K562 (cell line): ENCODE measurements around the gene FERMT3. TPM values are rescaled to one million over a fixed set of nuclear protein-coding genes. Genes with fewer than 3 reads are reported as not detected.

Experiments used
- ARID4B ChIP-seq: sonication (generic); formaldehyde crosslinking; IDR thresholded peaks from 2 replicates; pipeline ENCODE4 v1.8.0; 2022; ENCODE audit warnings: mild to moderate bottlenecking, missing genetic modification reagents
- CUX1 ChIP-seq: fragments of 200-800 bp; sonication (Bioruptor generic); IDR thresholded peaks from 2 replicates; pipeline ENCODE4 v1.6.1; 2016; ENCODE audit warnings: missing genetic modification characterization, missing compliant biosample characterization
- EP400 ChIP-seq: fragments of 450-650 bp; IDR thresholded peaks from 2 replicates; pipeline ENCODE4 v1.6.1; 2017; ENCODE audit warnings: antibody characterized with exemption, mild to moderate bottlenecking, moderate library complexity
- FOXM1 ChIP-seq, 2 experiments: fragments of 450-650 bp in 1 of 2; sonication (generic) in 1 of 2; formaldehyde crosslinking in 1 of 2; IDR thresholded peaks; 2 replicates each; pipeline versions ENCODE4 v1.6.1 to v1.9.0; 2017 to 2022; ENCODE audit warnings: low read depth in 2 of 2, mild to moderate bottlenecking in 2 of 2, missing genetic modification reagents in 1 of 2, moderate library complexity in 1 of 2
- KDM5B ChIP-seq: fragments of 200-600 bp; sonication (generic); IDR thresholded peaks from 2 replicates; pipeline ENCODE4 v1.6.1; 2012; ENCODE audit warnings: low read depth, mild to moderate bottlenecking, moderate library complexity, low read length, control low read depth, inconsistent platforms; ENCODE audit not compliant: insufficient replicate concordance
- MEF2A ChIP-seq: IDR thresholded peaks from 2 replicates; pipeline ENCODE4 v1.6.1; 2011; ENCODE audit warnings: low read depth, mild to moderate bottlenecking, low read length, moderate library complexity; ENCODE audit not compliant: control insufficient read depth
- MTA1 ChIP-seq: fragments of 450-650 bp; IDR thresholded peaks from 2 replicates; pipeline ENCODE4 v1.6.1; 2017; ENCODE audit warnings: borderline replicate concordance
- THAP7 ChIP-seq: fragments of 250-450 bp; sonication (Bioruptor Pico); IDR thresholded peaks from 2 replicates; pipeline ENCODE4 v1.5.0; 2021
- TSHZ1 ChIP-seq: fragments of 250-450 bp; sonication (Bioruptor Pico); IDR thresholded peaks from 2 replicates; pipeline ENCODE4 v1.4.0; 2020; ENCODE audit warnings: mild to moderate bottlenecking, moderate library complexity
- ZNF232 ChIP-seq: sonication (generic); formaldehyde crosslinking; IDR thresholded peaks from 2 replicates; pipeline ENCODE4 v1.8.0; 2022; ENCODE audit warnings: mild to moderate bottlenecking, missing genetic modification reagents
- ZNF766 ChIP-seq: fragments of 200-800 bp; sonication (Bioruptor generic); conservative IDR thresholded peaks from 2 replicates; pipeline ENCODE4 v1.6.1; 2016; ENCODE audit warnings: missing genetic modification characterization, missing compliant biosample characterization
- polyA plus RNA-seq, 8 experiments: library from polyadenylated mRNA; depleted of rRNA in 4 of 8; stranded (reverse) in 5 of 8; unstranded in 3 of 8; fragments of >200 nt; fragmentation: Nextera tagmentation in 2 of 8; fragmentation: Illumina TruSeq in 1 of 8; extraction: Ambion mirVana in 2 of 8; extraction: Trizol in 1 of 8; gene quantifications; 2 replicates each; pipeline versions ENCODE4 v1.2.1 to v1.2.3, GENCODE V29; 2011 to 2014; ENCODE audit warnings: inconsistent platforms in 1 of 8, missing spikeins in 1 of 8
- total RNA-seq, 7 experiments: library from RNA; depleted of rRNA in 6 of 7; stranded (reverse); fragments of >200 nt in 6 of 7; fragmentation: Illumina TruSeq in 2 of 7; extraction: Trizol in 2 of 7; gene quantifications; 2 replicates each; pipeline versions ENCODE4 v1.2.1 to v1.2.3, GENCODE V29; 2011 to 2021; ENCODE audit warnings: low replicate concordance in 1 of 7

Gene FERMT3
- total and polyA plus RNA-seq, 9 of the 15 experiments (the other 6 are each of a cell fraction or from before 2014, with no cell fraction given), result 3.2 to 275 (median 79.7) TPM

- TF ChIP-seq TSHZ1 (CRISPR knock-in tag) (no peak), CUX1 (CRISPR knock-in tag) (no peak), EP400 (peak; percentile 95), KDM5B (peak; percentile 62), ARID4B (CRISPR knock-in tag) (peak; percentile 93), ZNF232 (no peak), THAP7 (CRISPR knock-in tag) (peak; percentile 18; the same call in 1 of the 2 replicates), ZNF766 (no peak), MTA1 (0 out of 2 replicates have a peak, but pooled peaks have one; percentile 23), MEF2A (no peak), FOXM1 (IDR thresholded peaks at IDR 0.05; ENCODE audit: low read depth) (peak; percentile 23; the same call in 1 of the 2 replicates), FOXM1 (CRISPR knock-in tag; IDR thresholded peaks at IDR 0.05; ENCODE audit: low read depth) (0 out of 2 replicates have a peak, but pooled peaks have one; percentile 48)
Observed at GRCh38 chr11:64246871-64247728, 40.6 kb downstream of the FERMT3 start, which contains the start of gene PPP1R14B (continued).
